H1 (cell line): ENCODE results near the gene PTPN1. TPM values are rescaled to one million over a fixed set of nuclear protein-coding genes. Genes with fewer than 3 reads are reported as not detected.

Experiments used
- CTCF ChIA-PET: fragments of 300-600 bp; sonication (Branson Sonifier 250); formaldehyde crosslinking; loops from one replicate; lab custom pipeline; 2021; ENCODE audit not compliant: partially characterized antibody; lab: Charles Lee
- POLR2A ChIA-PET: fragments of 300-600 bp; sonication (Branson Sonifier 250); formaldehyde crosslinking; loops from one replicate; lab custom pipeline; 2021; ENCODE audit warnings: inconsistent platforms; ENCODE audit not compliant: partially characterized antibody; lab: Charles Lee
- DNase-seq, 2 experiments: peaks; one replicate each; pipeline versions ENCODE4 v3.0.0 to v3.0.0-alpha.2; 2010 to 2022; ENCODE audit warnings: low spot score in 2 of 2, low read depth in 1 of 2, mixed read lengths in 1 of 2
- FAIRE-seq: peaks from 2 replicates; lab custom pipeline; 2011; peaks lifted over from hg19 to GRCh38; lab: Jason Lieb, UNC
- H2AFZ ChIP-seq: 2 replicates; pipeline ENCODE4 v1.8.1; 2012; ENCODE audit warnings: low read length, inconsistent platforms
- H2AK5ac ChIP-seq: 2 replicates; pipeline ENCODE4 v1.6.1; 2013; ENCODE audit warnings: low read depth, low read length
- H2BK120ac ChIP-seq: replicated peaks from 2 replicates; pipeline ENCODE3; 2013; ENCODE audit warnings: low read depth, low read length, inconsistent platforms
- H2BK12ac ChIP-seq: 2 replicates; pipeline ENCODE4 v1.6.1; 2013; ENCODE audit warnings: low read depth, low read length
- H2BK15ac ChIP-seq: 2 replicates; pipeline ENCODE4 v1.6.1; 2013; ENCODE audit warnings: low read length
- H2BK20ac ChIP-seq: 2 replicates; pipeline ENCODE4 v1.6.1; 2013; ENCODE audit warnings: low read length
- H2BK5ac ChIP-seq: 2 replicates; pipeline ENCODE4 v1.6.1; 2013; ENCODE audit warnings: low read depth, low read length
- H3K14ac ChIP-seq: 2 replicates; pipeline ENCODE4 v1.6.1; 2013; ENCODE audit warnings: inconsistent platforms; ENCODE audit not compliant: insufficient read length
- H3K18ac ChIP-seq: 2 replicates; pipeline ENCODE4 v1.6.1; 2013; ENCODE audit warnings: low read length; ENCODE audit errors: extremely low read depth
- H3K23ac ChIP-seq: 2 replicates; pipeline ENCODE4 v1.6.1; 2013; ENCODE audit warnings: inconsistent platforms; ENCODE audit not compliant: insufficient read length
- H3K23me2 ChIP-seq: 2 replicates; pipeline ENCODE4 v1.6.1; 2013; ENCODE audit warnings: low read depth, low read length
- H3K27ac ChIP-seq: 2 replicates; pipeline ENCODE4 v1.6.1; 2011; ENCODE audit warnings: low read depth, low read length, inconsistent platforms
- H3K27me3 ChIP-seq, 4 experiments: replicated peaks in 1 of 4; 1 replicate in 1 of 4; 2 replicates in 3 of 4; pipeline versions ENCODE4 v1.6.1 to v1.8.1; 2011 to 2013; ENCODE audit warnings: low read length in 3 of 4, mild to moderate bottlenecking in 3 of 4, inconsistent platforms in 2 of 4, mixed read lengths in 2 of 4, moderate library complexity in 1 of 4; ENCODE audit not compliant: control insufficient read depth in 3 of 4, insufficient read depth in 3 of 4; ENCODE audit errors: extremely low read depth in 1 of 4
- H3K36me3 ChIP-seq, 4 experiments: 2 replicates each; pipeline versions ENCODE4 v1.6.1 to v1.8.1; 2011 to 2013; ENCODE audit warnings: mild to moderate bottlenecking in 4 of 4, low read length in 3 of 4, moderate library complexity in 2 of 4, control low read depth in 1 of 4, inconsistent platforms in 1 of 4; ENCODE audit not compliant: insufficient read depth in 4 of 4, control insufficient read depth in 2 of 4
- H3K4ac ChIP-seq: replicated peaks from 2 replicates; pipeline ENCODE3; 2013; ENCODE audit warnings: low read length, low read depth, mixed read lengths, inconsistent platforms; ENCODE audit not compliant: insufficient read length
- H3K4me1 ChIP-seq, 4 experiments: replicated peaks in 1 of 4; 1 replicate in 1 of 4; 2 replicates in 3 of 4; pipeline versions ENCODE4 v1.6.1 to v1.8.1; 2011 to 2013; ENCODE audit warnings: low read length in 3 of 4, inconsistent platforms in 2 of 4, mixed read lengths in 1 of 4; ENCODE audit not compliant: insufficient read depth in 4 of 4, control insufficient read depth in 3 of 4
- H3K4me2 ChIP-seq, 2 experiments: 2 replicates each; pipeline versions ENCODE4 v1.6.1 to v1.8.1; 2011 to 2013; ENCODE audit warnings: low read depth in 2 of 2, low read length in 2 of 2, control low read depth in 1 of 2, inconsistent platforms in 1 of 2, mild to moderate bottlenecking in 1 of 2; ENCODE audit not compliant: insufficient read depth in 1 of 2
- H3K4me3 ChIP-seq, 4 experiments: fragments of 200-600, 300-600 bp in 1 of 4; sonication (generic), shearing (Covaris generic), sonication (Bioruptor Twin) in 1 of 4; 2 replicates each; pipeline versions ENCODE4 v1.5.1 to v1.8.1; 2011 to 2016; ENCODE audit warnings: low read length in 4 of 4, low read depth in 3 of 4, control low read depth in 2 of 4, inconsistent platforms in 2 of 4, mild to moderate bottlenecking in 2 of 4, mixed read lengths in 1 of 4, moderate library complexity in 1 of 4; ENCODE audit not compliant: insufficient read depth in 2 of 4; ENCODE audit errors: extremely low read depth in 1 of 4
- H3K56ac ChIP-seq: replicated peaks from 2 replicates; pipeline ENCODE3; 2013; ENCODE audit warnings: low read depth, mild to moderate bottlenecking, mixed read lengths, low read length, inconsistent platforms; ENCODE audit not compliant: insufficient read length
- H3K79me1 ChIP-seq: 2 replicates; pipeline ENCODE4 v1.6.1; 2013; ENCODE audit warnings: low read depth, low read length, control low read depth
- H3K79me2 ChIP-seq, 2 experiments: 2 replicates each; pipeline versions ENCODE4 v1.6.1 to v1.8.1; 2012 to 2013; ENCODE audit warnings: low read length in 2 of 2, mild to moderate bottlenecking in 2 of 2, inconsistent platforms in 1 of 2; ENCODE audit not compliant: insufficient read depth in 2 of 2, control insufficient read depth in 1 of 2
- H3K9ac ChIP-seq, 4 experiments: replicated peaks in 1 of 4; 1 replicate in 1 of 4; 2 replicates in 3 of 4; pipeline versions ENCODE4 v1.6.1 to v1.8.1; 2011 to 2013; ENCODE audit warnings: low read depth in 3 of 4, low read length in 3 of 4, control low read depth in 2 of 4, mild to moderate bottlenecking in 2 of 4, moderate library complexity in 2 of 4, inconsistent platforms in 1 of 4; ENCODE audit errors: extremely low read depth in 1 of 4
- H3K9me3 ChIP-seq, 2 experiments: 2 replicates each; pipeline versions ENCODE4 v1.6.1 to v1.8.1; 2012 to 2013; ENCODE audit warnings: mild to moderate bottlenecking in 2 of 2, moderate library complexity in 2 of 2, control low read depth in 1 of 2, inconsistent platforms in 1 of 2, low read depth in 1 of 2, low read length in 1 of 2, mixed read lengths in 1 of 2; ENCODE audit not compliant: insufficient read depth in 2 of 2
- H4K20me1 ChIP-seq, 2 experiments: replicated peaks in 1 of 2; 2 replicates each; pipeline versions ENCODE3 to v1.8.1; 2011 to 2013; ENCODE audit warnings: inconsistent platforms in 2 of 2, low read length in 2 of 2, mild to moderate bottlenecking in 1 of 2; ENCODE audit not compliant: insufficient read depth in 2 of 2, control insufficient read depth in 1 of 2
- H4K5ac ChIP-seq: 2 replicates; pipeline ENCODE4 v1.6.1; 2013; ENCODE audit warnings: low read length, low read depth, mixed read lengths, inconsistent platforms; ENCODE audit not compliant: insufficient read length
- H4K8ac ChIP-seq: 2 replicates; pipeline ENCODE4 v1.8.0; 2013; ENCODE audit warnings: mild to moderate bottlenecking, moderate library complexity, low read length, inconsistent platforms; ENCODE audit not compliant: insufficient read depth; ENCODE audit errors: extremely low read depth
- H4K91ac ChIP-seq: replicated peaks from 2 replicates; pipeline ENCODE3; 2013; ENCODE audit warnings: low read length, mixed read lengths, inconsistent platforms; ENCODE audit not compliant: insufficient read length
- ATF3 ChIP-seq: IDR thresholded peaks from 2 replicates; pipeline ENCODE4 v1.6.1; 2011; ENCODE audit warnings: low read depth, mild to moderate bottlenecking, low read length; ENCODE audit not compliant: insufficient read depth
- GTF2F1 ChIP-seq: IDR thresholded peaks from 2 replicates; pipeline ENCODE4 v1.6.1; 2012; ENCODE audit warnings: low read depth, low read length, improper control_type of control experiment, borderline replicate concordance
- JUND ChIP-seq: IDR thresholded peaks from 2 replicates; pipeline ENCODE4 v1.6.1; 2011; ENCODE audit warnings: mild to moderate bottlenecking, improper control_type of control experiment, low read length
- MAFK ChIP-seq: IDR thresholded peaks from 2 replicates; pipeline ENCODE4 v1.6.1; 2012; ENCODE audit warnings: low read depth, mild to moderate bottlenecking, improper control_type of control experiment, low read length
- NANOG ChIP-seq: IDR thresholded peaks from 2 replicates; pipeline ENCODE4 v1.6.1; 2011; ENCODE audit warnings: low read length, low read depth, mild to moderate bottlenecking, inconsistent platforms; ENCODE audit not compliant: insufficient read depth, poor library complexity, severe bottlenecking
- PHF8 ChIP-seq: fragments of 200-600 bp; sonication (generic); conservative IDR thresholded peaks from 2 replicates; pipeline ENCODE4 v1.7.1; 2012; ENCODE audit warnings: low read depth, mild to moderate bottlenecking, inconsistent platforms, low read length, moderate library complexity
- POU5F1 ChIP-seq: IDR thresholded peaks from 2 replicates; pipeline ENCODE4 v1.6.1; 2011; ENCODE audit warnings: low read depth, mild to moderate bottlenecking, low read length, moderate library complexity
- WGBS, 2 experiments: shearing (Covaris generic) in 1 of 2; methylation state at CpG; one replicate each; pipeline versions ENCODE4 v1.1.6 to v1.1.7; 2013 to 2015; ENCODE audit warnings: low lambda C conversion rate in 2 of 2, mixed read lengths in 2 of 2, inconsistent platforms in 1 of 2, low coverage in 1 of 2, missing lambda C conversion rate in 1 of 2; ENCODE audit not compliant: insufficient replicate concordance in 2 of 2, insufficient coverage in 1 of 2, insufficient read length in 1 of 2; ENCODE audit errors: extremely low coverage in 1 of 2, missing lambda C conversion rate in 1 of 2; 5-methylcytosine and 5-hydroxymethylcytosine counted together
- polyA plus RNA-seq, 7 experiments: library from polyadenylated mRNA; depleted of rRNA in 3 of 7; stranded (reverse) in 5 of 7; unstranded in 2 of 7; fragments of >200 nt in 5 of 7; fragments of 200-250 nt in 2 of 7; gene quantifications; 1 replicate in 5 of 7; 2 replicates in 1 of 7; 4 replicates in 1 of 7; pipeline versions ENCODE4 v1.2.1 to v1.2.3, GENCODE V29; 2011 to 2013; ENCODE audit warnings: missing spikeins in 2 of 7, mixed read lengths in 2 of 7
- total RNA-seq: library from RNA; stranded (reverse); fragmentation: NEBNext Ultra II Directional; extraction: Animal tissue kit (Norgen Biotek cat#: 25700); gene quantifications from 2 replicates; pipeline ENCODE4 v1.2.1, GENCODE V29; 2021

Gene PTPN1
- total and polyA plus RNA-seq, 2 of the 8 experiments (the other 6 are each of a cell fraction or from before 2014, with no cell fraction given) = 18.6 to 32.1 TPM

- WGBS, 2 experiments = 90% methylated on average over 4 of the region's 4 CpGs; no CpG with 5 or more reads in 1 of the 2 experiments
- Histone ChIP-seq H3K4me3 (no peak overlapping the region), H2BK5ac (no peak overlapping the region), H3K56ac (no peak overlapping the region), H2AFZ (no peak overlapping the region), H3K4me1 (no peaks in the 10 kb centered on the region), H3K9me3 (no peaks in the 10 kb centered on the region), H4K20me1 (peaks cover 0 to 3% of the 10 kb centered on the region in 2 experiments), H4K5ac (no peak overlapping the region), H3K18ac (no peak overlapping the region), H3K14ac (no peak overlapping the region), H4K8ac (no peak overlapping the region), H3K79me2 (peaks cover 0 to 11% of the 10 kb centered on the region in 2 experiments; a peak in 2 of 4 replicates), H3K9ac (no peak overlapping the region), H2BK15ac (no peak overlapping the region), H3K27me3 (no peaks in the 10 kb centered on the region), H3K79me1 (peaks cover 4% of the 10 kb centered on the region), H3K36me3 (no peaks in the 10 kb centered on the region), H2BK120ac (no peak overlapping the region), H2AK5ac (no peak overlapping the region), H3K4ac (no peak overlapping the region), H2BK12ac (no peak overlapping the region), H3K23ac (no peak overlapping the region), H2BK20ac (no peak overlapping the region), H3K23me2 (peaks cover 2% of the 10 kb centered on the region; the same call in 1 of the 2 replicates), H4K91ac (no peak overlapping the region), H3K27ac (no peak overlapping the region), H3K4me2 (no peak overlapping the region)
- DNase-seq = no peak
- POLR2A ChIA-PET = interaction anchor here (1.3 kb wide), 1 partner anchor 10 kb away, joined by 3 read pairs; no protein-coding TSS in a partner anchor
- TF ChIP-seq JUND = no peak
- no peak for TF ChIP-seq MAFK
- no peak for TF ChIP-seq POU5F1
- no peak for TF ChIP-seq GTF2F1
- no peak for TF ChIP-seq PHF8
- no peak for TF ChIP-seq ATF3
- no peak for TF ChIP-seq NANOG
- CTCF ChIA-PET = interaction anchor here (0.7 to 1.5 kb wide), 3 partner anchors 13 to 48 kb away, joined by 3 read pairs; no protein-coding TSS in a partner anchor
- FAIRE-seq = no peak
These were observed 41.1 kb downstream of the PTPN1 start for GRCh38 chr20:50551288-50551687.
